HG03095 (cell line): ENCODE measurements around the gene GCK.

ENCODE experiments used
- ATAC-seq: cut with Tn5 transposase; IDR thresholded peaks from one replicate; pipeline ENCODE4 v1.9.1; 2021; ENCODE audit warnings: moderate library complexity; ENCODE audit not compliant: unreplicated experiment

GCK gene

DNA sequence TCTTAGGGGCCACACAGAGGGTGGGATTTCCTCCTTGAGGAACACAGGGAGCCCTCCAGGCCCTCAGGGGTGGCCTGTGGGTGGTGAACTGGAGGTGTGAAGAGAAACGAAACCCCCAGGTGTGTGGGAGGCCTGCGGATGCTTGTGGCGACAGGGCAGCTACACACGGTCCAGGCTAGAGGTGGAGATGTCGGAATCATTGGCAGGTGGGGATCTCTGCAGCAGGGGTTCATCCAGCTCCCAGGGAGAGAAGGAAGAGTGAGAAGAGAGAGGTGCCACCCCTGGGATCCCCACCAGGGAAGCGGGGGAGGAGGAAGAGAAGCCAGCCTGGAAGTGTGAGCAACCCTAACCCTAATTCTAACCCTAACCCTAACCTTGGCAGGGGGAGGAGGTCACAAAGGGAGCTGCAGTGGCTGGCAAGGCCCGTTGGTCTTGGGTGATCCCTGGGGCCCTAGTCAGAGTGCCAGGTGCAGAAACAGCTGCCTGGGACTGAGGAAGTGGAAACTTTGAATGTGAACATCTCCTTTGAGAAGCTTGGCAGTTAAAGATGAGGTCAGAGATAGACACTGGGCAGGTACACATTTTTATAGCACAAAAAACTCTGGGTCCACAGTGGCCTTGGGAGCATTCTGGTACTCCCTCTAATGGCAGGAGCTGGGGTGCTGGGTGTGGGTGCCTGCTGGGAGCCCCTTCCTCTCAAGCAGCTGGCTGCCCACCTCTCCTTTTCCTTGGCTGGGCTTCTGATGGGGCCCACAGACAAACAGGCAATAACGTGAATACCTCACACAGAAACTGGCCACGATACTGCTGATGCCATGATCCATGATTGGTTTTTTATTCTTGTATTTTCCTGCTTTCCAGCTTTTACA, 91.9 kb downstream of the GCK start:
- no peak for ATAC-seq

DNA sequence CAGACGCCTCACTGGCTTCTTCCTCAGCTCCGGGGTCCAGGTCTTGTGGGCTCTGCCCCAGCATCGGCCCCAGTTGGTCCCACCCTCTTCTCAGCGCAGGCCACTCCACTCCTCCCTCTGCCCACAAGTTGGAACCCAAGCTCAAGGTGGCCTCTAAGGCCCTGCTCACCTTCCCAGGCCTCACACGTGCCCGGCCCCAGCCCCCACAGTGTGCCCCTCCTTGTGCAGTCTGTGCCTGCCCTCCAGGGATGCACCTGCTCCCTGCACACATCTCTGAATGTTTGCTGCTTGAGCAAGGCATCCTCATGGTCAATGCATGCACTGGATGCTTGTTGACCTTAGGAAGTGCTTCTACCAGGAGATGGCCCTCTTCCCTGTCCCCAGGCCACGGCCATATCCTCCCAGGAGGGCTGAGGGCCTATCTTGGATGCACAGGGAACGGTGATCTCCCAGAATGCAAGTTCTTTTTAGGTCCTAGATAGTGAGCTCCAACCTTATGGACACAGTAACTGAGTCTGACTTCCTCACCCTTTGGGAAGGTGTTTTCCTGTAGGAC, 92.8 kb downstream of the GCK start:
- ATAC-seq, result no peak

DNA sequence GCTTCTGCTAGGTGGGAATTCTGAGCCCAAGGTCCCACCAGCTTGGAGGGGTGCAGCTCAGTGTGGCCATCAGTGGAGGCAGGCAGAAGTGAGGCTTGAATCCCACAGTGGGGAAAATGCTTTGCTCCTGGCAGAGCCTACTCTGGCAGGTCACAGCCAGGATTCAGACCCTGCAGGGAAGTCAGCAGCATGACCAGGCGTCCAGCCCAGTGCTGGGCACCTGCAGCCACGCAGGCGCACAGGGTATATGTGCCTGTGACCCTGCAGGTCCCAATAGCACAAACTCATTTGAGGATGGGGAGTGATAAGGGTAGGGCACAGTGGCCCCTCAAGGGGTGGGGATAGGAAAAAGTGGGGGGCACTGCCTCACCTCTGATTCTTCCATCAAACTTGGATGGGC, 93.5 kb downstream of the GCK start:
- ATAC-seq, result no peak

- no peak for ATAC-seq
These were observed 94.2 kb downstream of the GCK start for GRCh38 chr7:44094883-44095592.

- no peak for ATAC-seq
These were observed 94.9 kb downstream of the GCK start for GRCh38 chr7:44094365-44094764.
